SKM-1 (cell line): Measurements from ENCODE around the gene DNM2.

Experiments used
- DNase-seq: peaks from one replicate; lab custom pipeline; 2025; ENCODE audit not compliant: unreplicated experiment; lab: John Stamatoyannopoulos, UW

Gene DNM2

DNA sequence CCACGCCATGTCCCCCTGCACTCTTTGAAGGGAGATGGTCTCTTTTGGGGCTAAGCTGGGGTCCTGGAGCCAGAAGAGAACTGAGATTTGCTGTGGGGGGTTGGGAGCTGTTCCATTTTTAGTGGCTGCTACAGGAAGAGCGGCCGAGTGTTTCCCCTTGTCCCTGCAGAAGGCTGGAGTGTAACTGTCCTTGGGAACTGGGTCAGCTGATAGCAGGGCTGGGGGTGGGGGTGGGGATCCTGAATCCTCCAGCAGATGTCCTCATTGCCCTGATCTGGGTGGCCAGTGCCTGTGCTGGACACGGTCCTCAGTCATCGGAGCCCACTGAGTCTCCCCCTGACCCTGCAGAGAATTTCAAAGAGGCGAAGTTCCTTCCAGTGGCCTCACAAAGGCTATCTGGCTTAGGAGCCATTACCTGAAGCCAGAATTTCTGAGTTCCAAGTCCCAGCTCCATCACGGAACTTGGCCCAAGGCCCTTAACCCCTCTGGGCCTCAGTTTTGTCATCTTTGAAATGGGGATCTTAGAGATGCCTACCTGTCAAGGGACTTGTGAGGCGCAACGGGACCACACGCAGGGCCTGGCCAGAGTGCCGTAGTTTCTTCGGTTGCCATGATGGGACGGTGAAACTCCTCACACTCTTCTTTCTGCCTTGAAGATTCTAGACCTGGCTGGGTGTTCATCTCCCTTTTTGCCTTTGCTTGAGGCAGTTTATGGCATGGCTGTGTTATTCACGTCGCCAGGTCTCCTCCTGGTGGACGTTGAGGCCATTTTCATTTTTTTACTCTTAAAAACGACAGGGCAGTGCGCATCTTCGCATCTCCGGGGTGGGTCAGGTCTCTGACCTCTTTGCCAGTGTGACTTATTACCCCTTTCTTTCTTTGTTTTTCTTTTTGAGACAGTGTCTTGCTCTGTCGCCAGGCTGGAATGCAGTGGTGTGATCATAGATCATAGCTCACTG is 51.9 kb downstream of the DNM2 start:
- no peak for DNase-seq

DNA sequence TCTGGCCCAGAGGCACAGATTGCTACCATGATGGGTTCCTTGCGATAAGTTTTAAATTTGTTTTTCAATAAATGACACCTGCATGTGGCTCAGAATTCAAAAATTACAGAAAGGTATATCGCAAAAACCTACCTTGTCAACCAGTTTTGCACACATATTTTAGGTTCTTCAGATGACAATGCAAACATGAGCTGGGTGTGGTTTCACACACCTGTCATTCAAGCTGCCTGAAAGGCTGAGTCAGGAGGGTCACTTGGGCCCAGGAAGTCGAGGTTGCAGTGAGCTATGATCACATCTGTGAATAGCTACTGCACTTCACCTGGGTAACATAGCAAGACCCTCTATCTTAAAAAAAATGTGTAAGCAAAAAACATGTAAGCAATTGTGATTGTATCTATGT is 56.1 kb downstream of the DNM2 start:
- no peak for DNase-seq

DNA sequence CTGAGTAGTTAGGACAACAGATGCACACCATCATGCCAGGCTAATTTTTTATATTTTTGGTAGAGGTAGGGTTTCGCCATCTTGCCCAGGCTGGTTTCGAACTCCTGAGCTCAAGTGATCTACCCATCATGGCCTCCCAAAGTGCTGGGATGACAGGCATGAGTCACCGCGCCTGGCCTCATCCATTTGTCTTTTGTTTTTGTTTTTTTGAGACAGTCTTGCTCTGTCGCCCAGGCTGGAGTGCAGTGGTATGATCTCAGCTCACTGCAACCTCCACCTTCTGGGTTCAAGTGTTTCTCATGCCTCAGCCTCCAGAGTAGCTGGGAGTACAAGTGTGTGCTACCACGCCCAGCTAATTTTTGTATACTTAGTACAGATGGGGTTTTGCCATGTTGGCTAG is 57.0 kb downstream of the DNM2 start:
- no peak for DNase-seq

DNA sequence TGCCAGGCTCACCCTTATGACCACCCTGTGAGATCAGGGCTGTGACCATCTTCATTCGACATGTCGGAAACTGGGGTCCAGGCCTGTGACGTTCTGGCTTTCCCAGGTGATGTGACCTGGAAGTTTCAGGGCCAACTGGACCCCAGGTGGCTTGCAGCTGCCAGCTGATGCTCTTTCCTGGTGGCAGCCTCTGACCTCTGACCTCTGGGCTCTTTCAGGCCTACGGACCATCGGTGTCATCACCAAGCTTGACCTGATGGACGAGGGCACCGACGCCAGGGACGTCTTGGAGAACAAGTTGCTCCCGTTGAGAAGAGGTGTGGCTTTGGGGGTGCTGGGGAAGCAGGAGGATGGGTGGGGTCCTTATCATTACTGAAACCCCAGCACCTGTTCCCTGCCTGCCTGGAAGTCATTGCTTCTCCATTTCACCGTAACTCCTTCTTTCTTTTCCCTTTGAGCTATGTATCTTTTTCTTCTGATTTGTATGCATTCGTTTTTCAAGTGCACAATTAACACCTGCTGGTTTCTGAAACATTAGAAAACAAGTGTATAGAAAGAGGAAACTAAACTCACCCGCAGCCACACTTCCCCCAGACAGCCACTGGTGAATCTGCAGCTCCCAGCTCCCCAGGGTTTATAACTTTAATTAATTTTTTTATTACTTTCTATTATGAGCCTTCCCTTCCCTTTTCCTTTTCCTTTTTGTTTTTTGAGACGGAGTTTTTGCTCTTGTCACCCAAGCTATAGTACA is 59.2 kb downstream of the DNM2 start:
- no peak for DNase-seq

DNA sequence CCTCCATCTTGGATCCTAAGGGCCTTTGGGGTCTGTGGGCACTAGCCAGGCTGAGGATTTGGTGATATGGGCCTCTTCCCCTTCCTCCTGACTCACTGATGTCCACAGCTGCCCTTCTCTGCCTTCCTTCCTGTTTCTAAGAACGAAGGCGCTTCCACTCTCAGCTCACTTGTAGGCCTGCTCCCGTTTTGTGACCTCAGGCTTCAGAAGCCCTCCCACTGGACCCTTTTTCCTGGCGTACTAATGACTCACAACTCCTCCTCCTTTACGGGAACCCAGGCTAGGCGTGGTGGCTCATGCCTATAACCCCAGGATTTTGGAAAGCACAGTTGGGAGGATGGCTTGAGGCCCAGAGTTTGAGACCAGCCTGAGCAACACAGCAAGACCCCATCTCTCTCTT is 62.5 kb downstream of the DNM2 start:
- peak; percentile 88 for DNase-seq

DNA sequence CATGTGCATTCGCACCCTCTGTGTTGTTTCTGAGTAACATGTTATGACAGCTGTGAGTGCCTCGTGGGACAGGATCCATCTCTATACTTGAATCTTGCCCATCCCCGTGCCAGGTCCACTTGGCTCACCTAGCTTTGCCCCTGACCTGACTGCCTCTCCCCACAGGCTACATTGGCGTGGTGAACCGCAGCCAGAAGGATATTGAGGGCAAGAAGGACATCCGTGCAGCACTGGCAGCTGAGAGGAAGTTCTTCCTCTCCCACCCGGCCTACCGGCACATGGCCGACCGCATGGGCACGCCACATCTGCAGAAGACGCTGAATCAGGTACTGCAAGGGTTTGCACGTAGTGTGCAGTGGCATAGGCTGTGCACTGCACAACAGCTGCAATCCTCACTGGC is 64.9 kb downstream of the DNM2 start:
- DNase-seq: no peak

DNA sequence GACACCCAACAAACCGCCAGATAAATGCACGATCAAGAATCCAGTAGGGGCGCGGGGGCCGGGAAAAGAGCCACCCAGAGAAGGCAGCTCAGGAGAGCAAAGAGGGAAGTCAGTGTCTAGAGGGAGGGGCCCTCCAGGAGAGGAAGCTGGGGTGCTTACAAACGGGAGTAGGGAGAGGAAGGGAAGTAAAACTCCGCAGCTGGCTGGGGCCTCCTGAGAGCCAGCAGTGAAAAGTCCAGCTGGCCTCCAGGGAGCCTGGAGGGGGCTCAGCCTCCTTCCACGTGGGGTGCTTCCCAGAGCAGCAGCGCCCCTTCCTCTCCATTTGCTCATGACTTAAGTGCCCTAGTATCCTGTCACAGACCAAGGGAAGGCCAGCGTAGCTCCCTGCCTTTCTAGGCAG is 66.4 kb downstream of the DNM2 start:
- DNase-seq: peak; percentile 80

DNA sequence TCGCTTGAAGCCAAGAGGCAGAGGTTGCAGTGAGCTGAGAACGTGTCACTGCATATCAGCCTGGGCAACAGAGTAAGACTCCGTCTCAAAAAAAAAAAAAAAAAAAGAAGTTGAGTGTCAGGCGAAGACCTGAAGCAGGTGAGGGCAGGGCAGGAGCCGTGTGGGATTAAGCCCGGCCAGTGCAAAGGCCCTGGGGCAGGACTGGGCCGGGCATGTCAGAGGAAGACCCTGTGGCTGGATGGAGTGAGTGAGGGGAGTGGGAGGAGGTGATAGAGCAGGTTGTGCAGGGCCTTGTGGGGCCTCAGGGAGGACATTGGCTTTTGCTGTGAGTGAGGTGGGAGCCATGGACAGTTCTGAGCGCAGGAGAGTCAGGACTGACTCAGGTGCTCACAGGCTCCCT is 70.3 kb downstream of the DNM2 start:
- no peak for DNase-seq

DNA sequence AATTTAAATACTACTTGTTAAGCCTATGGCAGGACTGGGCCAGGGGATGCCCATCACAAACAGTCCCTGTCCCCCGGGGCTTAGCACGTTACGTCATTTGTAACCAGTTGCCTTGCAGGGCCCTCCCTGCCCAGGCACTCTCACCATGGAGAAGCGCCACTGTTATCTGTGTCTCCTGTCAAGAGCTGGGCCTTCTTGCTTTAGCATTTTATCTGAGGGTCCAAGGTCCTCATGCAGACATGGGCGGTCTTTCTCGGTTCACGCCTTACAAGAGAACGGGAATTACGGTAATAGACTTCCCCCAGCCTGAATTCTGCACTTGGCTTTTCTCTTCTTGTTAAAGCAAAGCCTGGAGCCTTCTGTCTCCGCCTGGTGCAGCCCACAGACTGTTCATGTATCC is 72.0 kb downstream of the DNM2 start:
- DNase-seq: no peak

DNA sequence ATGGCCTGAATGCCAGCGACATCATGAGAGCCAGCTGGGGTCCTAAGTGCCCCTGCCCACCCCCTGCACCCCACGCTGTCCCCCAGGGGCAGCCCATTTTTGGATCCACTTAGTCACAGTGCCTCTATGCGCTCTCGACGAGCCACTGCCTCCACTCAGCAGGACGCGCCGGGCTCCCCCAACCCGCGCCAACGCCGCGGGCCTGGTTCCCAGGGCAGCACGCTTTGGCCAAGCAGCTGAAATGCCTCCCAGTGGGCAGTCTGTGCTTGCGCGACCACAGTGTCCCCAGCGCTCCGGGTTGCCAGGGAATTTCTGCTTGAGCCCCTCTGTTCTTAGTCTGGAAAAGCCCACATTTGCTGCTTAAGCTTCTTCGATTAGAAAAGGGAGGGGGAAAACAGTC is 78.8 kb downstream of the DNM2 start:
- no peak for DNase-seq

DNA sequence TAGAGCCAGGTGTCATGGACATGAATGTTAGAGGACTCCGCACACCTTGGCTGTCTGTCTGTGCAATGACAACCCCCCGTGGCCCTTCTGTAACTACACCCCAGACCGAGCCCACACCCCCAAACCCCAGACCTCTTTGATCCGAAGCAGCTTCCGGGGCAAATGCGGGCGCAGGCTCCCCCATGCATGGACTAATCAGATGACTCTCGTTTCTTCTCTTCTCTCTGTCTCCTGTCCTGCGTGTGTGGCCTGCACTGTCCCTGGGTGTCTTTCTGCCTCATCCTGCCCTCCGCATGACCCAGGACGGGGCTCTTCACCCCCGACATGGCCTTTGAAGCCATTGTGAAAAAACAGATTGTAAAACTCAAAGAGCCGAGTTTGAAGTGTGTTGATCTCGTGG is 79.2 kb downstream of the DNM2 start:
- DNase-seq: no peak

DNA sequence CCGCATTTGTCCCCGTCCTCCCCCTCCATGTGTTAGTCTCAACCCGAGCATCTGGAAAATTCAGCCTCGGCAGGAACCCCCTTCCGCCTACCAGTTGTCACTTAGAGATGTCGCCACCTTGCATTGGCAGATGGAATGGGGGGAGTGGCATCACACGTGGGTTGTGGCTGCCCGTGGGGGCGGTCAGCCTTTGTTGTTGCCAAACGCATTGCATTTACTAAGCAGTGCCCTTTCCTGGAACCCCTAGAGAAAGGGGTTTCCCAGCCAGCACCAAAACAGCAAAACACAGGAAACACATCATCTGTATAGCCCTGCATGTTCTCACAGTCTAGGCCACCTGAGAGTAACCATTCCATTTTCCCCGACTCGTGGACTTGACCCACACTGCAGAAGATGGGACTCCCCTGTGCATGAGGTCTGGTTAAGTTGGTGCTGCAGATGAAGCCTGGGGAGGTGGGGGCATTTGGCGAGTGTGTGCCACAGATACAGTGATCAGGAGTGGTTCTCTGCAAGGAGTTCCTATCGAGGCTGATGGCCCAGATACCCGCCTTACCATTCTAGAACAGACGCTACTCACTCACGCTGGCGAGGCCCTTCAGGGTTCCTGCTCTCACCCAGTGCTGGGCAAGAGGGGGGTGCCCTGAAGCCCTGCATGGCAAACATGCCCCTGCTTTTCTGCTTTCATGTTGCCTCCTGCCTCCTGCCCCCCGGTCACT is 79.8 kb downstream of the DNM2 start:
- no peak for DNase-seq

DNA sequence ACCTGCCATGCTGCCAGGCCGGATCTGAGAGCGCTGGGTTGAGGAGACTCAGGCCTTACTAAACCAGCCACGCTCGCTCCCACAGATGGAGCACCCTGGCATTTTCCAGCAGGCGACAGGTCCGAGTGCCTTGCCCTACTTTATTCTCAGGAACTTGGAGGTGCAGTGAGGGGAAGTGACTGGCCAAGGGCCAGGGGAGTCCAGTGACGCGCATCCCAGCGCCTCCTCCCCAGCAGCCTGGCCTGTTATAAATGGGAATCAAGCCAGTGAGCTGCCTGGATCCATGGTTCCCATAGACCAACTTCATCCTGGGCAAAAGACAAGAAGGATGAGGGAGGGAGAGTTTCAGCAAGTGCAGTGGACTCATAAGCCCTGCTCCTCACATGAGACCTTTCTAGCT is 82.6 kb downstream of the DNM2 start:
- DNase-seq: no peak

DNA sequence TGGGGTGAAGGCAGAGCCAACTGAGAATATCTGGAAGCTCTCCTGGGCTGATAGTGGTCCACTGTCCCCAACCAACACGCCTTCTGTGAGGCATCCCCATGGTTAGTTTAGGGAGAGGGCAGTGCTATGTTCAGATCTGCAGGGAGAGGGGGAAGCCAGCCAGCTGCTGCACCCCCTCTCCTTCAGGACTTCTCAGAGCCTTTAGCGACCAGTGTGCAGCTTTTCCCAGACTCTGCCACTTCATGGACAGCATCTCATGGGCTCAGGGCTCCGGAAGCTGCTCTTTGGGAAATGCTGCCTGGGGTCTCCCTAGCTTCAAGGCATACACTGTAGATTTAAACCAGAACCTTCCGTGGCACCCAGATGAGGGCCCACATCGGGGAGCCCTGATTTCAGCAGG is 84.6 kb downstream of the DNM2 start:
- no peak for DNase-seq

DNA sequence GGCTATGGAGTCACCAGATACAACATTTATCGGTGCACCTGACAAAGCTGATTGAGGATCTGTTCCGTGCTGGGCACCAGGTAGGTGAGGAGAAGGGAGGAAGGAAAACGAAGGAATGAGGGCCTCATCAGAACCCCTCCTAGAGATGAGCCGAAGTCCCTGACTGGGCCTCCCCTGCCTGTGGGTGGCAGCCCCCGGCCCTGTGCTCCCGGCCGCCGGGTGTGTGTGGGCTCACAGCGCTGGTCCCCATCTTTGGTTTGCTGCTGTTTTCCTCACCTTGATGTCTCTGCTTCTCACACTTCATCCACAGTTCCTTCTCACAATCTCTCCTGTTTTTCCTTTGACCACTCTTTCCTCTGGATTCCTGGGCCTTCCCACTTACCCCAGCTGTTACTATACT is 85.4 kb downstream of the DNM2 start:
- DNase-seq: no peak

DNA sequence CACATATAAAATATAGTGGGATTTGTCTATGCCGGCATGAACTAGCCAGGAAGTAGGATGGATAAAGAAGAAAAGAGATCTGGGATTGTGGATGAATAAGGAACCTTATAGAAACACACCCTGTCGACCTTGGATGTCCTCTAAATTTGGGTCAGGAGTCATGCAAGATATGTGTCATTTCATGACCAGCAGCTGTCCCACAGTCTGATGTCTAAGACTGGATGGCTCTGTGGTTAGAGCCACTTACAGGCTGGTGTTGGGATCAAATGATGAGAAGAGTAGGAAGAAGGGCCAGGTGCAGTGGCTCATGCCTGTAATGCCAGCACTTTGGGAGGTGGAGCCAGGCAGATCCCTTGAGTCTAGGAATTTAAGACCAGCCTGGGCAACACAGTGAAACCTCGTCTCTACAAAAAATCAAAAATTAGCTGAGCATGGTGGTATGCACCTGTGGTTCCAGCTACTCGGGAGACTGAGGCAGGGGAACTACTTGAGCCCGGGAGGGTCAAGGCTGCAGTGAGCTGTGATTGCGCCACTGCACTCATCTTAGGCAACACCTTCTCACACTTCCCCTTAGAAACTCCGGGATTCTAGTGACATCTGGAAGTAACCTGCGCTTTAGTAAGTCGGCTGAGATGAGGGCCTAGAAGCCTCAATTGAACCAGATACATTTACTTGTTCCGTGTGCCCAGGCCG is 87.3 kb downstream of the DNM2 start:
- peak; percentile 88 for DNase-seq

DNA sequence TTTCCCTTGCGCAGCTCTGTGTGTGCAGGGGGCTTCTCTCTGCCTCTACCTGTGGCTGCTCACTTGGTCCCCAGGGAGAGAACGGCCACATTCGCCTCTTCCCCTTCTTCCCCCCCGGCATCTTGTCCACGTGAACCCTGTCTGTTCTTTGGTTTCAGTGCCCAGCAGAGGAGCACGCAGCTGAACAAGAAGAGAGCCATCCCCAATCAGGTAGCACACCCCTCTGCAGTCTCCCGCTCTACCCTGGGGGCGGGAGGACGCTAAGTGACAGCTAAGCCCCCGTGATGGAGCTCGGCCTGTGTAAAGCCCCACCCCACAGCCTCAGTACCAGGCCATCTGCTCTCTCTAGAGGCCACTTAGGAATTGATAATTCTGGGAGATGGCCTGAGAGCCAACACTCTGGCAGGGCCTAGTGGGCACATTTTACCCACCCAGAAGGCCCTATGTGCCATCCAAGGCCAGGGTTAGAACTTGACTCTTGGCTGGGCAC is 87.9 kb downstream of the DNM2 start:
- no peak for DNase-seq

DNA sequence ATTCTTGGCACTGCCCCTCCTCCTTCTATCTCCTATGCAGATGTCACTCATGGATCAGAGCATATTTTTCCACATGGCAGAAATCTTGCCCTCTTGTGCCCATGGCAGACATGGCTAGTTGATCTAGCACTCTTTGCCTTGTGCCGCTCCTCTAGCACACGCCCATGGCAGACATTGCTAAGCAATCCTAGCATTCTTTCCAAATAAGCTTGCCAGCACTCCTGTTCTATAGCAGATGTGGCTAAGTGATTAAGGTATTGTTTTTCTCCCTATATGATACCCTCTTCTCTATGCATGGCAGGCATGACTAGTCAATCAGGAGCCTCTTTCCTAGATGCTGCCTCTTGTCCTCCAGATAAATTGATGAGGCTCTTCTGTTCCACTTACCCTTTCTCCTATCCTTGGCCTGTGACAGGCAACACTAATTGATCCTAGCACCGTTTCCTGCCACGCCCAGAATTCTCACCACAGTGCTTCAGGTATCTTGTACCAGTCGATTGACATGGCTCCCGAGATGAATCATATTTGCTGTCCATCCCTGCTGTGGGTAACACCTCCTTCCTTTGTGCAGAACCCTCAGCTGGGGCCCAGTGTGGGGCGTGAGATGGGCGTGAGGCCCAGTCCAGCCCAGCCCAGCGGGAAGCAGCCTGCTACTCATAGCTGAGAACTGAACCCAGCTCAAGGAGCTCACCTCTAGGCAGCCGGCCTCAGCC is 91.2 kb downstream of the DNM2 start:
- no peak for DNase-seq

DNA sequence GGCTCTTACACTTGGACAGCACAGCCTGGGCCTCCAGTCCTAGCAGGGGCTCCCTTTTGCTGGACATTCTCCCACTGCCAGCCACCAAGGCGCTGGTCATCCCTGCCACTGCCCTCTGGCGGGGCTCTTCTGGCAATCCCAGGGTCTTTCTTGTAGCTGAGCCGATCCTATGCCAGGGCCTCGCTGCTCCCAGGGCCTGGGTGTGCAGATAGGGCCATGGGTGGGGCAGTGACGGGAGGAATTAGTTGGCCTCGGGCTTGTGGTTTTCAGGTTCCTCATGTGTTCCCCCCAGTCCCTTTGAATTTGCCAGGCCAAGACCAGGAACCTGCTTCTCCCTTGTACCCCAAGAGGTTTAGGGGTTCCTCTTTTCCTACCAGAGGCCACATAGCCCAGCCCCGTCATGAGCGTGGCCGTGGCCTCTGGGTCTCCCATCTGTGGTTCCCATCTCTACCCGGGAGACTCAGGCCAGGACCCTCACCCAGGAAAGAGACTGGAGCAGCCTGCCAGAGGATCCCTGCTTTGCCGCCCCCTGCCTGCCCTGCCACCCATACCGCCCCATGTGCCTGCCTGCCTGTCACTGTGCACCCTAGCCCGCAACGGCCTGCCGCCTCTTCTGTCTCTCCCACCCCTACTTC is 91.9 kb downstream of the DNM2 start:
- DNase-seq: no peak
